Prostate gland (tissue), 2 donors: ENCODE results near the gene MAP4K3. TPM values are rescaled to one million over a fixed set of nuclear protein-coding genes. Genes with fewer than 3 reads are reported as not detected.

ENCODE experiments used
- DNase-seq: peaks from one replicate; pipeline ENCODE4 v3.0.0-alpha.2; 2019; ENCODE audit warnings: low spot score
- H3K27ac ChIP-seq, 2 donors: fragments of 200-600 bp; sonication (generic); 2 replicates each; pipeline ENCODE4 v1.5.1; 2017 to 2019
- H3K27me3 ChIP-seq: fragments of 200-600 bp; sonication (generic); replicated peaks from 2 replicates; pipeline ENCODE4 v1.5.1; 2019; ENCODE audit not compliant: insufficient read depth
- H3K36me3 ChIP-seq, 2 donors: fragments of 200-600 bp; sonication (generic); 1 replicate in 1 of 2; 2 replicates in 1 of 2; pipeline versions ENCODE4 v1.5.1 to v1.8.1; 2017 to 2019
- H3K4me1 ChIP-seq: fragments of 200-600 bp; sonication (generic); replicated peaks from 2 replicates; pipeline ENCODE4 v1.5.1; 2019
- H3K4me3 ChIP-seq, 2 donors: fragments of 200-600 bp; sonication (generic); 2 replicates each; pipeline ENCODE4 v1.5.1; 2017 to 2019
- H3K9me3 ChIP-seq: fragments of 200-600 bp; sonication (generic); 2 replicates; pipeline ENCODE4 v1.5.1; 2017
- CTCF ChIP-seq, 4 experiments: fragments of 200-600 bp in 2 of 4; fragments of 450-650 bp in 2 of 4; sonication (generic) in 2 of 4; IDR thresholded peaks; 1 replicate in 3 of 4; 2 replicates in 1 of 4; pipeline ENCODE4 v1.5.1; 2016 to 2019; ENCODE audit warnings: antibody characterized with exemption in 4 of 4, mild to moderate bottlenecking in 2 of 4, moderate library complexity in 2 of 4
- POLR2A ChIP-seq: fragments of 450-650 bp; IDR thresholded peaks from one replicate; pipeline ENCODE4 v1.6.1; 2016; ENCODE audit warnings: antibody characterized with exemption, mild to moderate bottlenecking
- POLR2AphosphoS5 ChIP-seq: sonication (generic); formaldehyde crosslinking; IDR thresholded peaks from one replicate; pipeline ENCODE4 v1.6.1; 2017; ENCODE audit warnings: antibody characterized with exemption
- WGBS: methylation state at CpG from one replicate; pipeline ENCODE4 v1.1.5; 2018; 5-methylcytosine and 5-hydroxymethylcytosine counted together
- intact Hi-C: fragments of 100-400 bp; cut with DNase I; formaldehyde crosslinking; loops from one replicate; pipeline ENCODE4 v1.14.2; 2022
- total RNA-seq, 2 donors: library from RNA; depleted of rRNA; stranded (reverse); fragments of >200 nt; gene quantifications; one replicate each; pipeline ENCODE4 v1.1.0, GENCODE V29; 2016

The MAP4K3 gene
- total RNA-seq, 2 donors from 2014 or later, result 34.3 to 41.8 TPM

- no peak for DNase-seq
- no peak overlapping the region for H3K27ac ChIP-seq
- H3K4me1 ChIP-seq, result no peaks in the 10 kb centered on the region
- no peaks in the 10 kb centered on the region for H3K27me3 ChIP-seq
- intact Hi-C loops, result no loop called here
- no peak overlapping the region for H3K4me3 ChIP-seq
- TF ChIP-seq POLR2A (no peak), POLR2AphosphoS5 (no peak), CTCF (IDR thresholded peaks at IDR 0.05) (no peak)
- H3K36me3 ChIP-seq, result no peaks in the 10 kb centered on the region
- H3K9me3 ChIP-seq, result no peaks in the 10 kb centered on the region
These were observed 147.5 kb downstream of the MAP4K3 start for GRCh38 chr2:39289609-39290008.

- TF ChIP-seq POLR2AphosphoS5 (no peak), POLR2A (no peak), CTCF (IDR thresholded peaks at IDR 0.05) (no peak)
- no peak overlapping the region for H3K4me3 ChIP-seq
- DNase-seq, result no peak
- WGBS, result 95% methylated on average over 1 of the region's 1 CpG
- intact Hi-C loops, result no loop called here
- H3K27ac ChIP-seq, result no peak overlapping the region
- H3K4me1 ChIP-seq, result no peaks in the 10 kb centered on the region
- no peaks in the 10 kb centered on the region for H3K27me3 ChIP-seq
- H3K36me3 ChIP-seq, result no peaks in the 10 kb centered on the region
- no peaks in the 10 kb centered on the region for H3K9me3 ChIP-seq
These were observed 153.5 kb downstream of the MAP4K3 start for GRCh38 chr2:39283561-39283960.

DNA sequence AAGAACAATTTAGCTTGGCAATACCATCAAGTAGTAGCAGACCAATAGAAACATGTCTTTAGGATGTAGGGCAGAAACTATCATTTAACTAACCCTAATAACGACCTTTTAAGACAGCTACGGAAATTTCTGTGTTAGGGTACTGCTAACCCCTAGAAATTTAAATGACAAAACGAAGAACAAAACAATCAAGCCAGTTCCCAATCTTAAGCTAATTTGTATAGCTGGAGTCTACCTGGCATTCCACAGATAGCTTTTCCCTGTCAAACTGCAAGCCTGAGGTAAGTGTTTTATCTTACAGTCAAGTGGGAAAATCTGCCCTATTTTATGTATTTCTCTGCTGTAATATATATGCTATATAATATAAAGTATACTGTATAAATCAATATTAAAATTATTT, 155.7 kb downstream of the MAP4K3 start:
- no peak overlapping the region for H3K27ac ChIP-seq
- 98% methylated on average over 3 of the region's 3 CpGs for WGBS
- TF ChIP-seq CTCF (IDR thresholded peaks at IDR 0.05) (no peak), POLR2AphosphoS5 (no peak), POLR2A (no peak)

GRCh38 chr2:39275016-39275415, 162.1 kb downstream of the MAP4K3 start:
- no peak for DNase-seq
- Histone ChIP-seq H3K4me3 (no peak overlapping the region), H3K27ac (no peak overlapping the region), H3K9me3 (no peaks in the 10 kb centered on the region), H3K4me1 (no peaks in the 10 kb centered on the region), H3K36me3 (no peaks in the 10 kb centered on the region), H3K27me3 (no peaks in the 10 kb centered on the region)
- TF ChIP-seq CTCF (IDR thresholded peaks at IDR 0.05) (no peak), POLR2A (no peak), POLR2AphosphoS5 (no peak)
- intact Hi-C loops, result no loop called here
- 91% methylated on average over 1 of the region's 1 CpG for WGBS

More for the DNA sequence above, 155.7 kb downstream of the MAP4K3 start:
- Histone ChIP-seq H3K4me1 (no peaks in the 10 kb centered on the region), H3K4me3 (no peak overlapping the region), H3K36me3 (no peaks in the 10 kb centered on the region), H3K27me3 (no peaks in the 10 kb centered on the region), H3K9me3 (no peaks in the 10 kb centered on the region)
- DNase-seq, result no peak
- intact Hi-C loops, result no loop called here

- DNase-seq, result no peak
- 81% methylated on average over 3 of the region's 3 CpGs for WGBS
- Histone ChIP-seq H3K4me1 (no peaks in the 10 kb centered on the region), H3K9me3 (no peaks in the 10 kb centered on the region), H3K4me3 (no peak overlapping the region), H3K27ac (no peak overlapping the region), H3K36me3 (no peaks in the 10 kb centered on the region), H3K27me3 (no peaks in the 10 kb centered on the region)
- intact Hi-C loops, result no loop called here
- TF ChIP-seq POLR2AphosphoS5, result no peak
- no peak for TF ChIP-seq POLR2A
- TF ChIP-seq CTCF (IDR thresholded peaks at IDR 0.05), result no peak
These were observed 167.1 kb downstream of the MAP4K3 start for GRCh38 chr2:39269941-39270340.
